ENCODE measurements around the gene FMN1.

Gene FMN1

DNA sequence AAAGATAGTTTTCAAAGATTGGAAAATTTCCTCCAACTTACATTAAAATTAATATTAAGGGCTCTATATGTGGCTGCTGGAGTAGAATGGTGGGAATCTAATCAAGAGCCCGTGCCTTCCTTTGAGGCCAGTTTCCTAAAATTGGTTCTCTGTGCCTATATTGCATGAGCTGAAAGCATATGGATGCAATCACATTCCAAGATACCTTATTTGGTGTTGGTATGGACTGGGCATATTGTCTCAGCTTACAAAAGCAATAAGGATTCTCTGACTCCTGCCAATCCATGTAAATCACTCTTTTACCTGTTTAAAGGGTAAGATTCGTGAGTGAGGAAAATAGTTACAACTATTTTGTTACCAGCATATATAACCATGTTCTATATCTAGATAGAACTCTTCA, 365.1 kb downstream of the FMN1 start:
- no peaks in the 10 kb centered on the region for H3K4me1 Mint-ChIP-seq
- H3K27me3 Mint-ChIP-seq, result peaks cover 48% of the 10 kb centered on the region
- H3K4me3 Mint-ChIP-seq, result no peak overlapping the region
- DNase-seq (no peak), ATAC-seq (no peak)
- H3K27ac Mint-ChIP-seq, result no peak overlapping the region
- H3K9me3 Mint-ChIP-seq, result no peaks in the 10 kb centered on the region

DNA sequence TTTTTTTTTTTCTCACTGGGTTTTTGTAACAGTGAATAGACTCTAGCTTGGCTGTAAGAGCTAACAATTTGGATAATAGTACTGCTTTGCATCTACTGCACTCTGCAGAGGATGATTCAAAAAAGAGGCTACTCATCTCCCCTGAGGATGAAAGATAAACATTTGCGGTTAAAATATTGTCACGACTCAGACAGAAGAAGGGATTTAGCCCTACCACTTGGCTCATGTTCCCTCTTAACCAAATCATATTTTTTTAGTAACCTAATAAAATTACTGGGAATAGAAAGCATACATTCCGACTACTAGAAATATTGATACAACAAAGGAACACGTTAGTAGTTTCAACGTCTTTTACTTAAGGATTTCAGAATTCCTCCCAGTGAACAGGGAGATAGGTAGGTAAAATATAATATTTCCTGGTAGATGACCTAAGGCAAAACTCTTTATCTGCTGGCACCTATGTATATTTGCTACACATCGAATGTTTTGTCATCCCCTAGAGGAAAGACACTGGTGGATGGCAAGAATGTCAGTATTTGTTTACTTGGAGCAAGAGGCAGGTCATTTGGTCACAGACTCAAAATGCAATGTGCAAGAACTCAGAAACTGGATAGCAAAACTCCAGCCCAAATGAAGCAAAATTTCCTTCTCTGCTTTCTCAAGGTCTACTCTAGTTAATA, 365.9 kb downstream of the FMN1 start:
- Mint-ChIP-seq H3K4me1 (no peaks in the 10 kb centered on the region), H3K27me3 (peaks cover 45% of the 10 kb centered on the region), H3K4me3 (no peak overlapping the region), H3K9me3 (no peaks in the 10 kb centered on the region), H3K27ac (no peak overlapping the region)
- DNase-seq, result no peak
- no peak for ATAC-seq

DNA sequence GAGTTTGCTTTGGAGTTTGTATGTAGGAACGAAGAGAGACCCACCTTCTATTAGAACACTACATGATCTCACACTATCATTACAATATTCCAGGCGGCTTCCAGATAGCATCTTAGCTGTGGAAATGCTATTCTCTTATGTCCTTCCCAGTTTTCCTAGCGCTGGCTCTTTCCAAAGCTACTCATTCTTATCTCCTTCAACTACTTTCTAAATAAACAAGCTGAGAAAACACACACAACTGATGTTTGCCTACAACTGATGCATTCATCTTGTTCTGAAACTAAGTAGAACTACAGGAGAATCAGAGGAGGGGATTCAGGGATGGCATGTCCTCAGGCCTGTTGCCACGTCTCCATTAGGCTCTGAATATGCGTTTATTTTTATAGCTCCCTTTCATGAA, 367.8 kb downstream of the FMN1 start:
- Mint-ChIP-seq H3K27me3 (peaks cover 31% of the 10 kb centered on the region), H3K27ac (no peak overlapping the region), H3K4me1 (no peaks in the 10 kb centered on the region), H3K4me3 (no peak overlapping the region), H3K9me3 (no peaks in the 10 kb centered on the region)
- DNase-seq (no peak), ATAC-seq (no peak)

DNA sequence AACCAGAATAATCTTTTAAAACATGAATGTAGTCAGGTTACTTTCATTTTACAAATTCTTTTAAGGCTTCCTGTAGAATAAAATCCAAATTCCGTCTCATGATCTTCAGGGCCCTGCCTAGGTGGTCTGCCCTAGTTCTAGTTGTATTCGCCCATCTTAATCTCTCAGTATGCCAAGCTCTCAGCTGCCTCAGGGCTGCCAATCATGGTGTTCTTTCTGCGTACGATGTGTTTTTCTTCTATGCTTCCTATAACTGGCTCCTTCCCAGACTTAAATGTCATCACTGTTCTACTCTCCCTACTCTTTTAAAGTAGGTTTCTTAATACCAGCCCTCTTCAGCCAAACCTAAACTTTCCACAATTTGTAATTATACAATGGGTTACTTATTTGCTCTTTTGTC, 369.3 kb downstream of the FMN1 start:
- DNase-seq (no peak), ATAC-seq (no peak)
- peaks cover 26% of the 10 kb centered on the region for H3K27me3 Mint-ChIP-seq
- H3K4me3 Mint-ChIP-seq, result no peak overlapping the region
- H3K9me3 Mint-ChIP-seq, result no peaks in the 10 kb centered on the region
- no peaks in the 10 kb centered on the region for H3K4me1 Mint-ChIP-seq
- no peak overlapping the region for H3K27ac Mint-ChIP-seq

DNA sequence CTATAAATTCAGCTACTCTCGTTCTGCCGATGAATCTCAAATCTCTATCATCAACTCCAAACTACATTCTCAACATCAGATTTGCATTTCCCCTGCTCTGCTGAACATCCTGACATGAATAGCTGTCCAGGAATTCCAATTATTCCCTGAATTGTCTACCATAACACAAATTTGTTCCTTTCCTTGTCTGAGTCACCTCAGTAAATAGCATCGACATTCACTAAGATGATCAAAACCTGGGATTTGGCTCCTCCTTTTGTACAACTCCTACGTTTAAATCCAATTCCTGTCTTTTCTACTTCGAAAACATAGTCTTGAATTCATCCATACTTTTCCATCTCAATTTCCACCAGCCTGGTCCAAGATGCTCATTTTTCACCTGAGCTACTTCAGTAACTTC, 369.7 kb downstream of the FMN1 start:
- no peak for DNase-seq
- Mint-ChIP-seq H3K4me1 (no peaks in the 10 kb centered on the region), H3K27ac (peak overlapping the region in 1 of 2 donors; percentile 56), H3K4me3 (no peak overlapping the region), H3K27me3 (peaks cover 24% of the 10 kb centered on the region), H3K9me3 (no peaks in the 10 kb centered on the region)
- ATAC-seq, result no peak

DNA sequence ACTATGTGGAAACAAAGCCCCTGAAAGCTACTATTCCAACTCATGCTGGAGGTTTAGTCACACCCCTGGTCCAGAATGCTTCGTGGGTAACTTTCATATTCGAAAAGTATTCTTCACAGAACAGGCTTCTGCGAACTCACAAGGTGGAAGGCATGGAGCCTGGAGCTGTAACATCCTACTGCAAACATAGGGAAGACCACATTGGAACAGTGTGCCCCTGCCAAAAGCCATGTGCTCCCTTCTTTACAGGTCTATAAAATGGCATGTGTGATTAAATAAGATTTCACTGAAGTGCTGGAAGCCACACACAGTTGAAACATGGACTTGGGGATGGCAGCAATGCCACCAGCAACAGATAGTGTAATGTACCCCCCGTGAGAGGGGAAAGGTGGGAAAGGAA, 370.8 kb downstream of the FMN1 start:
- peaks cover 24% of the 10 kb centered on the region for H3K27me3 Mint-ChIP-seq
- H3K4me1 Mint-ChIP-seq, result no peaks in the 10 kb centered on the region
- no peak for DNase-seq
- no peaks in the 10 kb centered on the region for H3K9me3 Mint-ChIP-seq
- no peak overlapping the region for H3K4me3 Mint-ChIP-seq
- no peak overlapping the region for H3K27ac Mint-ChIP-seq
- no peak for ATAC-seq

DNA sequence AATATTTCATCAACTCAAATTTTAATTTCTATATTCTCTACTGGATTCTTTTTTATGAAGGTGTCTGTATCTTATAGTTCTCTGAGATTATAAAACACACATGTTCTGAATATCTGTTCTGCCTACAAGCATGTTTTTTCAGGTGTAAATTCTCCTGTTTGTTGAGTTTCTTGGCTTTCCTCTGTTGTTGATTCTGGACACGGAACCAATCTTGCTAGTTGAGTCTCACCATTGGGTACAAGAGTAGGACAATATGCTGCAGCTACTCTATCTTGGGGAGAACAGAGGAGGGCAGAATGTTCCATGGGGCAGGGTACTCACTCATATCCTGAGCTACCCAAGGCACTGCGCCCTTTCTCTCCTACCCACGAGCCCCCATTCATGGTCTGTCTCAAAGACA, 371.8 kb downstream of the FMN1 start:
- no peak for ATAC-seq
- no peaks in the 10 kb centered on the region for H3K4me1 Mint-ChIP-seq

DNA sequence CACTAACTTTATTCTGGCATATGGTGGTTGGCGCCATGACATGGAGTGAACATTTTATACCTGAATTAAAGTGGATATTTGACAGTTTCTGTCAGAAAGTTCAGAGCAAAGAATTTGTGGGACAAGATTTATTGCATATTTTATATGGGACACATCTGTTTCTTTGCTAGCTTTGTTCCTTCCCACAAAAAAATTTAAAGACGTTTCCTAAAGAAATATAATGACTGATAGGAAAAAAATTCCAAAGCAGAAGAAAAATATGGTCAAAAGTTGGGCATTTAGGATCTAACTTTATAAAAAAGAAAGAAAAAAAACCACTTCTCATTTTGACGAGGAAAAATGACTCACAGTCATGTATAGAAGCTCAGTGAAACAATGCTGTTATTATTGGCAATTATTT, 375.1 kb downstream of the FMN1 start:
- Mint-ChIP-seq H3K27ac (no peak overlapping the region), H3K9me3 (no peaks in the 10 kb centered on the region), H3K27me3 (peaks cover under 1% of the 10 kb centered on the region), H3K4me3 (no peak overlapping the region), H3K4me1 (no peaks in the 10 kb centered on the region)
- ATAC-seq, result no peak
- no peak for DNase-seq

More for the DNA sequence above, 371.8 kb downstream of the FMN1 start:
- DNase-seq, result no peak
- Mint-ChIP-seq H3K27ac (no peak overlapping the region), H3K4me3 (no peak overlapping the region), H3K27me3 (peaks cover 24% of the 10 kb centered on the region), H3K9me3 (no peaks in the 10 kb centered on the region)

DNA sequence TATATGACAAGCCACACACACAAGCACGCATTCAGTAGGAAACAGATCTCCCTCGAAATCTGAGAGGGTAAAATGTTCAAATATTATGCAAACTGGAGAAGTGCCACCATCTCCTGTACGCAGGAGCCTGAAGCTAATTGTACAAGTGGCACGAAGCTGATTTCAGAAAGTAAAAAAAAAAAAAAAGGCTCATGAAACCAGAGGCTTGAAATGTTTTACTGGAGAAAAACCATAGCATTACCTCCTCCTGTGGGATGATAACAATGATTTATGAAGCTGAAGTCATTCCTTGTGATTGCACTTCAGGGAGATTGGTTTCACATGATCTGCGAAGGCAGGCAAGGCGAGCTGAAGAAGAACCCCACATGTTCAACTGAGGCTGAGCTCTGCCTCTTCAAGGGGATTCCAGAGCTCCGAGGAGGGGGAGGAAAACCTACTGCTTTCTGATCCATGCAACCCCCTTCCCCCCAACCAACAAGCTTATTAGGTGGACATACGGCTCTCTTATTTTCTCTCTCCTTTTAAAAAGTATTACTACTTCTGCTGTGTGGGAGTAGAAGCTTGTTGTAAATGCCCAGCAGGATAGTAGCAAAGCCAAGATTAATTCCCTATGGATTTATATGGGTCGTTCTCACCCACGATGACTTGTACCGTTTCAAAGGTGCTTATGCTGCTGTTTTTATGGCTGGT, 375.6 kb downstream of the FMN1 start:
- H3K27me3 Mint-ChIP-seq, result no peaks in the 10 kb centered on the region
- no peaks in the 10 kb centered on the region for H3K9me3 Mint-ChIP-seq
- H3K27ac Mint-ChIP-seq, result no peak overlapping the region
- H3K4me3 Mint-ChIP-seq, result no peak overlapping the region
- DNase-seq (no peak), ATAC-seq (no peak)
- H3K4me1 Mint-ChIP-seq, result no peaks in the 10 kb centered on the region

DNA sequence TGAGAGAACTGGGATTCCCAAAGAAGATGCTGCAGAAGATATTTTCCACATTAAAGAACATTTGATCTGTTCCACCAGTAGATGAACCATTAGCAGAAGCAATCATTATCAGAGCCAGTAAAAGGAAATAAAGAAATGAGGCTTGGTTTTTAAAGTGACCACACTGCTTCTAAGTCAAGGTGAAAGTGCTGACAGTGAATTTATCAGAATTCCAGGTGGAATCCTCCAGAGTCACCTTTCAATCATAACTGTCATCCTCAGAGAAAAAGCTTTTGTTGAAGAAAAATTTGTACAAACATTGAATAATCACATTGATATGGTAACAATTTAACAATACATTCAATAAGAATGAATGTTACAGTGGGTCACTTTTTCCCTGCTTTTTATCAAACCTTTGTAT, 376.9 kb downstream of the FMN1 start:
- ATAC-seq (no peak), DNase-seq (no peak)
- Mint-ChIP-seq H3K27ac (no peak overlapping the region), H3K4me3 (no peak overlapping the region), H3K27me3 (no peaks in the 10 kb centered on the region), H3K4me1 (no peaks in the 10 kb centered on the region), H3K9me3 (no peaks in the 10 kb centered on the region)

DNA sequence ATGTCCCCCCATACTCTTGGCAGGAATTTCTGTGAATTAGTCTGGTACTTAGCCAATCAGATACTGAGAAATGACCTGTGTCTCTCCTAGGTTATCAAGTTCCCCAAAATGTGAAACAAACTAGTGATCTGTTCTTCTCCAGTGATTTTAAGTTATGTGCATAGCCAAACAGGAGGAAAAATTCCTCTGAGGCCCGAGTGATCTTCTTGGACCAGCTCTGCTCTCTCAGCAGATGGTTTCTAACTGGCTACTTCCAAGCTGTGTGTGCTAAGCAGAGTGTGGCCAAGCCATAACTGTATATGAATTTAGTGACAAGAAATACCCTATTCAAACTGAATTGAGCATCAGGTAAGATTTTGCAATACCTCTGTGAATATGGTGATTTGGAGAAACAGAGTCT, 387.2 kb downstream of the FMN1 start:
- no peak overlapping the region for H3K27ac Mint-ChIP-seq
- no peak overlapping the region for H3K4me3 Mint-ChIP-seq
- H3K4me1 Mint-ChIP-seq, result peaks cover 6% of the 10 kb centered on the region
- ATAC-seq (no peak), DNase-seq (no peak)
- H3K9me3 Mint-ChIP-seq, result peaks cover 6 to 8% of the 10 kb centered on the region in 2 donors
- H3K27me3 Mint-ChIP-seq, result peaks cover 27% of the 10 kb centered on the region

DNA sequence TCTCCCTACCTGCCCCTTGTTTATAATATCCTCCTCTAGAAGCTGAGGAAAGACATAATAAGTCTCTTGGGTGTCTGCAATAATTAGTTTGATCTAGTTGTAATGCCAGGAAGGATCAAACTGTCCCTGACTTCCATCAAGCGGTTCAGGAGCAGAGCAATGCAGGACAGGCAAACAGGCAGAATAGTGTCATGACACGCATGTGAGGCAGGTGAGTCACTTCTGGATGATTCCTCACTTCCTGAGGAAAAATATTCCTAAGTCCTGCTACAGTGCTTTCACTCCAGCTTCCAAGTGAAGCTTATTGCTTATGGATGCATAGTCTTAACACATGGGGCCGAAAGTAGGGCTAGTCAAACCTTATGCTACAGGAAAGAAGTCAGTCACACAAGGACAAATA, 390.9 kb downstream of the FMN1 start:
- Mint-ChIP-seq H3K27ac (no peak overlapping the region), H3K27me3 (peaks cover 32% of the 10 kb centered on the region), H3K4me3 (no peak overlapping the region), H3K4me1 (peaks cover 11% of the 10 kb centered on the region), H3K9me3 (peaks cover 6 to 8% of the 10 kb centered on the region in 2 donors)
- DNase-seq (no peak), ATAC-seq (no peak)

DNA sequence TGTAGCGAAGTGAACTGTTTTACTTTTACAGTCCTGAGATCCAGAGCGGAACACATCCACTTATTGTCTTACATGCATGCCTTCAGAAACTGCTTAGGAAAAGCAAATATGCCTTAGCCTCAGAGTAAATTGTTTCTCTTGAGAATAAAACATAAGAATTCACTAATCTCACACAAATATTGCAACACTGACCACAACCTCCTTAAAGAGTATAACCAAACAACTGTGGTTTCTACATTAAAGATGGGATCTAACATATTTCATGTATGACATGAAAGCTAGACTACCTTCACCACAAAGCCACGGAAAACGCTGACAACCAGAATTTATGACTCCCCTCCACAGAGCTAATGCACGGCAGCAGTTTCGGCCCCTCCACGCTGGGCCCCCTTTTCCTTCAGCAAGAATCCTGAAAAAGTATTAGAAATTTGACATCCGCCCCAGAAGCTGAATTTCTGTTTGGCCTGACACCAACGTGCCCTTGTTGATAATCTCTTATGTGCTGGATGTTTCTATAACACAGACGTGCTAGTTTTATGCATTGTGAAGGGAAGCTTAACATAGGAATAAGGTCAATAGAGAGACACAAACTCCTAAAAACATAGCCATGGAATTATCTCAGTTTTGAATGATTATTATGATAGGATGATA, 392.1 kb downstream of the FMN1 start:
- Mint-ChIP-seq H3K27ac (peak overlapping the region in 1 of 2 donors; percentile 76), H3K9me3 (peaks cover 6 to 8% of the 10 kb centered on the region in 2 donors), H3K4me3 (peak overlapping the region; percentile 0 to 16), H3K27me3 (peaks cover 32% of the 10 kb centered on the region), H3K4me1 (peaks cover 11% of the 10 kb centered on the region)
- DNase-seq (peak; percentile 1 to 44), ATAC-seq (peak; percentile 87)

DNA sequence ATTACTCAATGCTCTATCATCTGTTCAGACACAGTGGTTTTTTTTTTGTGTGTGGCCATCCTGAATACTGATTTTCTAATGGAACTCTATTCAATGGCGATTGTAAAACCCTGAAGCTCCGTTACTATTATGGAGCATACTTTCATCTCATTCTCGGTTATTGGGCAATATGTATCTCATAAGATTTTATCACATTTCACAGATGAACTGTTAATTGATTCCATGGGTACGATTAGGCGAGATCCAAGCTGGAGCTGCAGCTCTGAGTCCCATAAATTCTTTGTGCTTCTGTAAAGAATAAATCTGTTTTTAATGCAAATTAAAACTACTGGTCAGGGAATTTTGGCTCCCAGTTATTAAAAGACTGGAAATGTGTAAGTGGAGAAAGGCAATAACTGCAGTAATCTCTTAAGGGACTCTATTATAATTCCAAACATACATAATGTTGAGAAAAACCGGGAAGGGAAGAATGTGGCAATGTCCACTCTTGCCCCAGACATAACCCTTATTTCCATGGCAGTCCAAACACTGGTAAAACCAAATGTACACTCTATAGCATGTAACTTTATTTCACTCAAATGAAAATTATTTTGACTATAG, 394.5 kb downstream of the FMN1 start:
- Mint-ChIP-seq H3K27ac (no peak overlapping the region), H3K4me1 (peaks cover 11% of the 10 kb centered on the region), H3K4me3 (no peak overlapping the region), H3K9me3 (peaks cover 6 to 8% of the 10 kb centered on the region in 2 donors), H3K27me3 (peaks cover 32% of the 10 kb centered on the region)
- DNase-seq (no peak), ATAC-seq (no peak)

DNA sequence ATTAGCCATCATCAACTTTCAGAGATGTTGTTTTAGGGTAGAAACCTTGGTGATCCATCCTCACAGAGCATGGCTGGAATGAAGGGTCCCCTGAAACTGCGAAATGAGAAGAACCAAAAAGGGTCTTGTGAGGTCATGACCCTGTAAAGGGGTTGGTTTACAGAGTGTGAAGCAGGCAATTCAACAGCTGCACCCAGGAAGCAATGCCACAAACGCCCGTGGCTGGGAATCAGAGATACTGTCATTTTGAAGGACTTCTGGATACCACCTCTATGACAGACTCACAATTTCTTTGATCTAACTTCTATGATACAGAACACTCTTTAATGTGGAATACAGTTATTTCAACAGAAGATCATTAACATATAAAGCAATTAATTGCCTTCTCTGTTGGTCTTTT, 397.7 kb downstream of the FMN1 start:
- H3K4me1 Mint-ChIP-seq, result peaks cover under 1% of the 10 kb centered on the region
- peaks cover 10% of the 10 kb centered on the region for H3K27me3 Mint-ChIP-seq
- no peak for DNase-seq
- H3K27ac Mint-ChIP-seq, result no peak overlapping the region
- H3K9me3 Mint-ChIP-seq, result peaks cover 0 to 2% of the 10 kb centered on the region in 2 donors
- ATAC-seq, result no peak
- no peak overlapping the region for H3K4me3 Mint-ChIP-seq

DNA sequence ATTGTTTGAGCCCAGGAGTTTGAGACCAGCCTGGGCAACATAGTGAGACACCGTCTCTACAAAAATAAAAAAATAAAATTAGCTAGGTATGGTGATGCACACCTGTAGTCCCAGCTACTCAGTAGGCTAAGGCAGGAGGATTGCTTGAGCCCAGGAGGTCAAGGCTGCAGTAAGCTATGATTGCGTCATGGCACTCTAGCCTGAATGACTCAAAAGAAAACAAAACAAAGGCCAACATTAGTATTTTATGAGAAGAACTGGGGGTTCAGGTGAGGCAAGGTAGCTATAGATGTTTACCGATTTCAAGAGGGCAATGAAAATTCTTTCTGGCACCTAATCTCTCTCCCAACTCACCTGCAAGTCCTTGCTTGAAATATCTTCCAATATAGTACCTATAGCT, 399.5 kb downstream of the FMN1 start:
- Mint-ChIP-seq H3K27me3 (no peaks in the 10 kb centered on the region), H3K4me3 (no peak overlapping the region), H3K27ac (no peak overlapping the region), H3K9me3 (peaks cover 0 to 4% of the 10 kb centered on the region in 2 donors), H3K4me1 (no peaks in the 10 kb centered on the region)
- DNase-seq, result no peak
- no peak for ATAC-seq
